ENCODE data around the gene LINGO3.

Gene LINGO3

DNA sequence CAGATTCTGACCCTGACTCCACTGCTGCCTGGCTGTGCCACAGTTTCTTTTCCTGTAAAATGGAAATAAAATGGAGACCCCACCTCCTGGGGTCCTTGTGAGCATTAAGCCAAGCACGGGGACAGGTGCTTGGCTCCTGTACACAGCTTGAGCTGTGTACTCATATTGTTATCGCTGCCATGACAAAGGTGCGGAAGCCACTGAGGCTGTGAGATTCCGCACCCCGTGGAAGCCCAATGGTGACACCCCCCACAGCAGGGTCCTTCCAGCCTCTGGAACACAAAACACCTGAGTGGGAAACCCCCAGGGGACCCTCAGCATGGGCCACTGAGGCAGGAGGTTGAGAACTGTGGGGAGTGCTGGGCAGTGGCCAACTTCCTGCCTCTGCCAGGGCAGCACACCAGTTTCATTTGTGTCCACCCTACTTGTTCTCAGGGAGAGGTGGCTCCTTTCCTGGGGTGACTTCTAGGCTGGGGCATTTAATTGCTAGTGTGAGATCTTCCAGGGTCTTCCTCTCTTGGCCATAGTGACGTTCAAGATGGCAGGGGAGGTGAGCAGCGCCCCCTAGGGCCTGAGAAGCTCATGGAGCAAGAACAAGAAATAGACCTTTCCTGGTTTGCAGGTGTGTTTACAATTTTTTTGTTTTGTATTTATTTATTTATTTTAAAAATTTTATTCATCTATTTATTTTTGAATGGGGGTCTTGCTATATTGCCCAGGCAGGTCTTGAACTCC, 46.3 kb downstream of the LINGO3 start:
- no peak for DNase-seq (ENCODE audit: low read depth)

DNA sequence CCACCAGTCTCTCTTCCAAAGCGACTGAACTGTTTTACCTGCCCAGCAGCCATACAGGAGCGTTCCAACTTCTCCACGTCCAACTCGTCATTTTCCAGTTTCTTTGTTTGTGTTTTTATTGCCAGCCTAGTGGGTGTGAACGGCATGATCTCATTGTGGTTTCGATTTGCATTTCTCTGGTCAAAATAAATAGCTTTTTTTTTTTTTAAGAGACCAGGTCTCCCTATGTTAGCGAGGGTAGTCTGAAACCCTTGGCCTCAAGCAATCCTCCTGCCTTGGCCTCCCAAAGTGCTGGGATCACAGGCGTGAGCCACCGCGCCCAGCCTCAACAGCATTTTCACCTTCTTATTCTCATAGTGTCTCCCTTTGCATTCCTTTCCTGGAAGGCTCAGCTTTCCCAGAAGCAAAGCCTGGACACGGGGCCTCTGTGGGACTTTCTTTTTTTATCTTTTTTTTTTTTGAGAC, 47.6 kb downstream of the LINGO3 start:
- no peak for DNase-seq (ENCODE audit: low read depth)

DNA sequence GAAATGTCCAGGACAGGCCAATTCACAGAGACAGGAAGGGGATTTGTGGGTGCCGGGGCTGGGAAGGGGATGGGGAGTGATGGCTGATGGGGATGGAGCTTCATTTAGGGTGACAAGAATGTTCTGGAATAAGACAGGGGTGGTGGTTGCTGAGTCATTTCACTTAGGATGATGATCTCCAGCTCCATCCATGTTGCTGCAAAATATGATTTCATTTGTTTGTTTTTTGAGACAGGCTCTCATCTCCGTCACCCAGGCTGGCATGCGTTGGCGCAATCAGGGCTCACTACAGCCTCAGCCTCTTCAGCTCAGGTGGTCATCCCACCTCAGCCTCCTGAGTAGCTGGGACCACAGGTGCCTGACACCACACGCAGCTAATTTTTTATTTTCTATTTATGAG, 48.6 kb downstream of the LINGO3 start:
- DNase-seq (ENCODE audit: low read depth) = no peak

Data from stimulated activated CD8-positive, alpha-beta memory T cell treated with anti-CD3 and anti-CD28 coated beads, Interleukin-7, amount 100 ng/mL, for 24 hours (primary cell).